HS-5 (cell line): ENCODE data around the gene ME2.
"Not testable (repeated sequence)": the region's sequence is repeated elsewhere in the genome, so short reads cannot be mapped to it uniquely, and the experiment has no call there.

Experiments used
- DNase-seq: peaks from one replicate; pipeline ENCODE4 v3.0.0-alpha.2; 2012; ENCODE audit warnings: low read depth

The ME2 gene

DNA sequence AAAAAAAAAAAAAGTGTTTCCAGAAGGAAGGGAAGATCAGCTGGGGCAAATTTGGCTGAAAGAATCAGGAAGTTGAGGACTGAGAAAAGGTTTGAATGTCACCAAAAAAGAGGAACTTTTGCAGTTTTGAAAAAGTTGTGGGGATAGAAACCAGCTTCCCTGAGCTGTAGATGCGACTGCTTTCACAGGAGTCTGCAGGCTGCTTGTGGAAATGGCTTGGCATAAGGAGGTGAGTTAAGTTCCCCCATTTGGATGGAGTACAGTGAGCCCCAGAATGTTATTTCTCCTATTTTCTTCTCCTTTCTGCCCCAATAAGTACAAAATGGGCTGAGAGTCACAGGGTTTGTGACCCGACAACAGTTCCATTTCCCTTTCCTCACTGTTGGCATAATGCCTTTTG, 16.5 kb upstream of the ME2 start:
- no peak for DNase-seq

DNA sequence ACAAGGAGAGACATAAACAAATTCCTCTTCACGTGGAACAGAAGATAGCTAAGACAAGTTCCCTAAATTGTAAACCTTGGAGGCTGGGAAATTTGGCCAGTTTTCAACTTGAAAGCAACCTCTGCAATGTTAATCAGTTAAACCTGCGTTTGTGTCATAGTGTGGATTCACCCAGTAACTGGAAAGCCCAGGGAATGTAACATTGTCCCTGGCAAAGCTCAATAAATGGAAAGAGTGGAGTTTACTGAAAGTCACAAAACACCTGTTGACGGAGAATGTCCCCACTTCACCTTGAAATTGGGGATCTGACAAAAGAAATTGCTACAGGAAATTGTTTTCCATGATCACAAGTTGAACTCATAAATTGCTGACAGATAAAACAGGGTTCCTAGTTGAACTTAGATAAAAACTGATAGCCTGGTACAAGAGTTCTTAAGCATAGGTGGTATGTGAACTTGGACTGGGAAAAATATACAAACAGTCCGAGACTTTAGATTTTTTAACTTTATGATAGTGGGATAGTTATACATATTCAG, 15.0 kb upstream of the ME2 start:
- DNase-seq: no peak

DNA sequence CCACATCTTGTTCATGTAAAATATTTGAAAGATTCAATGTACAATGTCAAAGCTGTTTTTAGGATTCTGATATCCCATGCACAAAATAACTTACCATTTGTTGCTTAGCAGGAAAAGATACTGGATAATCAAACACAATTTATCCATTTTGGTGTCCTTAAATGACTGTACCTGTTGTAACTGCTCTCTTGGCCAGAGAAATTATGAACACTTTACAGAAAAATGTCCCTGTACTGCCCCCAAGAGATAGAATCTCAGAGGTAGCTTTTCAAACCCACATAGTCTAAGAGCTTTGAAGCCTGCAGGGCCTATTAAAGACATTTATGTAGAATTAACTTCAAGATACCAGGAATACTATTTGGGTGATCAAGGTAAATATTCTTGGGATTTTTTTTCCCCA, 12.2 kb upstream of the ME2 start:
- no peak for DNase-seq

DNA sequence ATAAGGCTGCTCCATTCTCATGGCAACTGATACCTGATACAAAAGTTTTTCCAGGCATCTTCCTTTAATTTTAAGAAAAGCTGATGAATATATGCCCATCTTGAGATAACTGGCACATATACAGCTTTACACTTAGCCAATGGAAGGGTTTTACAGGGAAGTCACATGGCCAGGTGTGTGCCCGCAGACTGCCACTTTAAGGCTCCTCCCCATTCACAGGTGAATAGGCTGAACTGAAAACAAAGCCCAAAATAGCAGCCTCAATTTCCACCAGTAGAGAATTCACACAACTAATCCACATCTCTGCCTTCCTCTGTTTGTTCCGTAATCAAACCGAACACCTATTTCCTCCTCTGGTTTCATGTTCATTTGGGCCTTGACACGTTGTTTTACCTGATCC, 9.8 kb upstream of the ME2 start:
- DNase-seq: no peak

DNA sequence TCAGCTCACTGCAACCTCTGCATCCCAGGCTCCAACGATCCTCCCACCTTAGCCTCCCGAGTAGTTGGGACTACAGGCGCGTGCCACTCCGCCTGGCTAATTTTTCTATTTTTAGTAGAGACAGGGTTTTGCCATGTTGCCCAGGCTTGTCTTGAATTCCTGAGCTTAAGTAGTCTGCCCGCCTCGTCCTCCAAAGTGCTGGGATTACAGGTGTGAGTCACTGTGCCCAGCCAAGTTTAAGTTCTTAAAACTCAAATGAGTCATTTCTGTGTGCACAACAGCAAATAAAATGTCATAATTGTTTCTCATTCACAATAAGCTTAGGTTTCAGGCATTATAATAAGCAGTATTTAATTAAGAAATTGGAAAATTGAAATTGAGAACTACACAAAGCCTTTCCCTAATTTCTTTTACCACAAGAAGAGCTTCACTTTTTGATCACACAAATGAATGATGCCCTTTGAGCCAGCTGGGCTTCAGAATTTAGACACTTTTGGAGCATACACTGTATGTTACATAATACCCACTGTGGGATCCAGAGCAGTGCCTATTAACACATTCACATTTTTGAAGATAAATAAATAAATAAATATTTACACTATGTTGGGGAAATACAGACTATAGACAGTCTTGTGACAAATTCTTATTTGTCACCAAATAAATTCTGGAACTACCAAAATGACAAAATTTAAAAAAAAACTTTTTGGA, 8.6 kb upstream of the ME2 start:
- peak; percentile 50 for DNase-seq

GRCh38 chr18:50871846-50872245, 7.1 kb upstream of the ME2 start:
- no peak for DNase-seq

GRCh38 chr18:50875966-50876536, 2.9 kb upstream of the ME2 start:
- DNase-seq: no peak

- DNase-seq: no peak
Measured at GRCh38 chr18:50877545-50878265, 1.2 kb upstream of the ME2 start.

DNA sequence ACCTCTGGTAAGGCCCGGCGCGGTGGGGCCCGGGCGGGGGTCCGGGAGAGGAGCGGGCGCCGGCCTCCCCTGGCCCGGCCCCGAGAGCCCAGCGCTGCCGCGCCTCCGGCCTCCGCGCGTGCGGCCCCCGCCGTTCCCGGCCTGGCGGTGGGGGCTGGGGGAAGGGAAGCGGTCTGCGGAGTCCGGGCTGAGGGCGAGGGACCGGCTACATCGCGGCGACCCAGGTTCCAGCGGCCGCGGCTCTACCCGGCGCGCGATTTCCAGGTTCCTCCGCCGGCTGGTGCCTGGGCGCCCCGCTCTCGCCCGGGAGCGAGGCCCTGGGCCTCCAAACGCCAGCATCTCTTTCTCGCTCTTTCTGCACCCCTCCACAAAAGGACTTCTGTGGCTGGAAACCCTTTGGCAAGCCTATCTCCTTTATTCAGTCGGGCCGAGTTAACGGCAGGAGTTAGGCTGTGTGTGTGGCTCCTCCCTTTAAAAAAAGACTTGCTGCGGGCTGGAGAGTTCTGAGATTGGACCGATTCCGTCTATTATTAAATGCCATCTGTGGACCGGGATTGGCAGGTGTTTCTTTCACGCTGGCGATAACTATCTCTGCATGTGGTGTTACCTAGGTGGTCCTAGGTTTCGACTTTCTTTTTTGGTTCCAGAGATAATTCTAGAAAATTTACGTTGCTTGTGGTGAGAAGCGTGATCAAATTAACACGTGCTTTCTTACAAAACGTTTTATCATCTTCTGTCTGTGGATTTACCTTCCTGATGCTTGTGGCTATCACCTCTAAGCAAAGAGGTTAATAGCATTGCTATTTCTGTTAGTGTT, 592 bp downstream of the ME2 start:
- no peak for DNase-seq

GRCh38 chr18:50880119-50880465, 1.2 kb downstream of the ME2 start:
- DNase-seq: no peak

DNA sequence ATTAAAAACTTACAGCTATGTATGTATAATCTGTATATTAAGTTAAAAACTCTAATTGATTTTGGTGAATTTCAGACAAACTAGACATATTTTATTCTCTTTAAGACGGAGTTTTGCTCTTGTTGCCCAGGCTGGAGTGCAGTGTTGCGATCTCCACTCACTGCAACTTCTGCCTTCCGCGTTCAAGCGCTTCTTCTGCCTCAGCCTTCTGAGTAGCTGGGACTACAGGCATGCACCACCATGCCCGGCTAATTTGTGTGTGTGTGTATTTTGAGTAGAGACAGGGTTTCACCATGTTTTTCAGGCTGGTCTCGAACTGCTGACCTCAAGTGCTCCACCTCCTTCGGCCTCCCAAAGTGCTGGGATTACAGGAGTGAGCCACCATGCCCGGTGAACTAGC, 2.0 kb downstream of the ME2 start:
- DNase-seq: not testable (repeated sequence)

- DNase-seq: no peak
Measured at GRCh38 chr18:50886929-50887328, 8.0 kb downstream of the ME2 start.

- DNase-seq: no peak
Measured at GRCh38 chr18:50895350-50896045, 16.6 kb downstream of the ME2 start.

- no peak for DNase-seq
Measured at GRCh38 chr18:50896093-50896492, 17.2 kb downstream of the ME2 start.

DNA sequence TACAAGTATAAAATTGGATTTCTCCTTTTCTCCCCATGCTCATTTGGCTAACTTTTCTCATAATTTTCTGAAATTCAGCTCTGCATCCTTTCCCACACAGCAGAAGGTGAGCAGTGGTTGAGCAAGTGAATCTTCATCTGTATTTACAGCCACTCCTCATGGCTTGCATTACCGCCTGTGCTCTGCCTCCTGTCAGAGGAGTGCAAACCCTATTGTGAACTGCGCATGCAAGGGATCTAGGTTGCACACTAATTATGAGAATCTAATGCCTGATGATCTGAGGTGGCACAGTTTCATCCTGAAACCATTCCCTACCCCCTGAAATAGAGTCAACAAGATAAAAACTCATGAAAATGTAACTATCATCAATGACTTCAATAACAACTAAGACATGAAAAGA, 20.0 kb downstream of the ME2 start:
- no peak for DNase-seq

DNA sequence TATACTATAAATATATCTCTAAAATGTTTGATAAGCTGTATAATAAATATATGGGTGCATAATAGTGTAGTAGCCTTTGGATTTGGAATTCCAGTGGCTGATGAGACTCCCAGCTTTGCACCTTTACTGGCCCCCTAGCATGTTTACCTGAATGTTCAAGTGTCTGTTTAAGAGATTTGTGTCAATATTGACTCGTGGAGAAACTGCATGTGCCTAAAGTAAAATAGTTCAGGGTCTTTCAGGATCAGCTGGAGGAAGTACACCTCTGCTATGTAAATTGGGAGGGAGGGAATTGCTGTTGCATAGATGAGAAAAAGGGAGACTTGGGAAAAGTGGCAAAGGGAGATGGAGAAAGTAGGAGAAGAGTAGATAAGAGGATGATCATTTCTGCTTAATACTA, 23.9 kb downstream of the ME2 start:
- no peak for DNase-seq

GRCh38 chr18:50906843-50907242, 27.9 kb downstream of the ME2 start:
- no peak for DNase-seq

- DNase-seq: no peak
Measured at GRCh38 chr18:50909261-50909660, 30.3 kb downstream of the ME2 start.

GRCh38 chr18:50911006-50911405, 32.1 kb downstream of the ME2 start:
- DNase-seq: no peak

GRCh38 chr18:50917021-50917420, 38.1 kb downstream of the ME2 start:
- no peak for DNase-seq

- no peak for DNase-seq
Measured at GRCh38 chr18:50918153-50918552, 39.2 kb downstream of the ME2 start.

DNA sequence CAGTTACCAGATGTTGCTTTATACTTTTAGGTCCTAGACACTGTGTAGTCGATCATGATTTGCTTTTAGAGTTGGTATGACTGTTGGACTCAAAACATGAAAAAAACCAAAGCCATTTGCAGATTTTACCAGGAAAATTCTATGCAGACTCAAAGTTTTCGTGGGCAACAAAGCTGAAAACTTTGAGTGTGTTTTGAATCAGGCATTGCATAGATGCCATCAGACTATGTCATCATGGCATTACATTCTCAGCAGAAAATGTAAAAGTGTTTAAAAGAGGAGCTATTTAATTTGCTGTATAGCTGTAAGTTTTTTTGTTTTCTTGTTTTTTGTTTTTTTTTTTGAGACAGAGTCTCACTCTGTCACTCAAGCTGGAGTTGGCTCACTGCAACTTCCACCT, 45.5 kb downstream of the ME2 start:
- DNase-seq: no peak
